Measurements from ENCODE around the gene LRCH4. TPM values are rescaled to one million over a fixed set of nuclear protein-coding genes. Genes with fewer than 3 reads are reported as not detected.

LRCH4 gene
- total RNA-seq, 2 experiments from 2014 or later: 80.3 to 84.5 TPM

- POLR2A ChIA-PET: interaction anchor here (0.8 to 2.8 kb wide), 6 partner anchors 13 to 184 kb away, joined by 3 to 23 read pairs (median 10); partner anchors contain the start of genes FBXO24, LRCH4 and POP7
- CTCF ChIA-PET: interaction anchor here (0.9 to 2.5 kb wide), 14 partner anchors 9 to 92 kb away, joined by 3 to 17 read pairs (median 6); partner anchors contain the start of genes FBXO24, LRCH4 and POP7
Measured at GRCh38 chr7:100612730-100613390, 26.9 kb upstream of the LRCH4 start.

- CTCF ChIA-PET: interaction anchor here (0.6 to 2.5 kb wide), 15 partner anchors 9 to 531 kb away, joined by 3 to 17 read pairs (median 5); partner anchors contain the start of genes FBXO24, LRCH4 and POP7
- POLR2A ChIA-PET: interaction anchor here (0.8 to 2.8 kb wide), 7 partner anchors 14 to 183 kb away, joined by 3 to 23 read pairs (median 10); partner anchors contain the start of genes FBXO24, LRCH4 and POP7
Measured at GRCh38 chr7:100611983-100612729, 26.2 kb upstream of the LRCH4 start, which contains the start of gene MOSPD3. Gene MOSPD3, plus strand, starts transcription at chr7:100612540. Its CDS starts 252 bp downstream, at chr7:100612792.

GRCh38 chr7:100609958-100610357, 24.0 kb upstream of the LRCH4 start:
- POLR2A ChIA-PET: interaction anchor here (1.5 kb wide), 1 partner anchor 26 kb away, joined by 4 read pairs; no protein-coding TSS in a partner anchor
- CTCF ChIA-PET: no interaction called here

- ChIA-PET POLR2A (interaction anchor here (1.1 kb wide), 1 partner anchor 25 kb away, joined by 5 read pairs; no protein-coding TSS in a partner anchor), CTCF (interaction anchor here (0.6 to 3.3 kb wide), 4 partner anchors 19 to 85 kb away, joined by 3 to 10 read pairs (median 3); no protein-coding TSS in a partner anchor)
Measured at GRCh38 chr7:100607111-100607510, 21.2 kb upstream of the LRCH4 start.

- CTCF ChIA-PET: interaction anchor here (1.5 to 3.3 kb wide), 5 partner anchors 20 to 99 kb away, joined by 3 to 10 read pairs (median 5); partner anchors contain the start of genes FBXO24, LRCH4 and POP7
- POLR2A ChIA-PET: interaction anchor here (0.6 to 1.9 kb wide), 4 partner anchors 8 to 94 kb away, joined by 3 to 8 read pairs (median 4); partner anchors contain the start of genes FBXO24 and LRCH4
Measured at GRCh38 chr7:100606313-100606712, 20.4 kb upstream of the LRCH4 start.

- ChIA-PET POLR2A (interaction anchor here (0.6 to 1.9 kb wide), 6 partner anchors 19 to 96 kb away, joined by 3 to 8 read pairs (median 3); partner anchors contain the start of genes FBXO24, GIGYF1 and LRCH4), CTCF (interaction anchor here (0.6 to 3.3 kb wide), 8 partner anchors 19 to 474 kb away, joined by 3 to 10 read pairs (median 4); partner anchors contain the start of genes FBXO24, LRCH4 and POP7)
Measured at GRCh38 chr7:100604976-100605911, 19.3 kb upstream of the LRCH4 start.

GRCh38 chr7:100604028-100604975, 18.4 kb upstream of the LRCH4 start:
- CTCF ChIA-PET: interaction anchor here (0.7 to 3.3 kb wide), 8 partner anchors 18 to 101 kb away, joined by 3 to 10 read pairs (median 4); partner anchors contain the start of genes FBXO24, LRCH4 and POP7
- POLR2A ChIA-PET: no interaction called here

- POLR2A ChIA-PET: interaction anchor here (0.6 kb wide), 1 partner anchor 93 kb away, joined by 9 read pairs; no protein-coding TSS in a partner anchor
- CTCF ChIA-PET: interaction anchor here (0.5 to 1.7 kb wide), 5 partner anchors 18 to 44 kb away, joined by 3 to 6 read pairs (median 3); partner anchors contain the start of genes FBXO24 and LRCH4
Measured at GRCh38 chr7:100603726-100604027, 17.7 kb upstream of the LRCH4 start.

GRCh38 chr7:100602889-100603725, 17.2 kb upstream of the LRCH4 start:
- ChIA-PET POLR2A (interaction anchor here (0.6 kb wide), 2 partner anchors 92 to 93 kb away, joined by 3 to 9 read pairs; no protein-coding TSS in a partner anchor), CTCF (interaction anchor here (0.5 to 1.7 kb wide), 6 partner anchors 17 to 44 kb away, joined by 3 to 6 read pairs (median 4); partner anchors contain the start of genes FBXO24 and LRCH4)

- ChIA-PET CTCF (no interaction called here), POLR2A (no interaction called here)
Measured at GRCh38 chr7:100600730-100601038, 14.8 kb upstream of the LRCH4 start.

GRCh38 chr7:100599911-100600729, 14.2 kb upstream of the LRCH4 start:
- CTCF ChIA-PET: interaction anchor here (0.6 kb wide), 1 partner anchor 67 kb away, joined by 3 read pairs; no protein-coding TSS in a partner anchor
- POLR2A ChIA-PET: no interaction called here

GRCh38 chr7:100598425-100598824, 12.5 kb upstream of the LRCH4 start:
- ChIA-PET CTCF (no interaction called here), POLR2A (no interaction called here)

GRCh38 chr7:100595188-100595587, 9.3 kb upstream of the LRCH4 start:
- POLR2A ChIA-PET: no interaction called here
- CTCF ChIA-PET: no interaction called here

- CTCF ChIA-PET: no interaction called here
- POLR2A ChIA-PET: no interaction called here
Measured at GRCh38 chr7:100591596-100591995, 5.7 kb upstream of the LRCH4 start.

GRCh38 chr7:100590077-100590737, 4.3 kb upstream of the LRCH4 start:
- CTCF ChIA-PET: interaction anchor here (0.7 kb wide), 2 partner anchors 19 to 54 kb away, joined by 3 read pairs; no protein-coding TSS in a partner anchor

More at GRCh38 chr7:100590077-100590737, 4.3 kb upstream of the LRCH4 start:
- POLR2A ChIA-PET: interaction anchor here (0.6 kb wide), 1 partner anchor 36 kb away, joined by 4 read pairs; no protein-coding TSS in a partner anchor

Data from activated CD8-positive, alpha-beta memory T cell treated with anti-CD3 and anti-CD28 coated beads for 36 hours (primary cell).